ENCODE results near the gene LGR6. TPM values are rescaled to one million over a fixed set of nuclear protein-coding genes. Genes with fewer than 3 reads are reported as not detected.

The LGR6 gene
- total RNA-seq, 1 experiment from 2014 or later, result 1.0 TPM

DNA sequence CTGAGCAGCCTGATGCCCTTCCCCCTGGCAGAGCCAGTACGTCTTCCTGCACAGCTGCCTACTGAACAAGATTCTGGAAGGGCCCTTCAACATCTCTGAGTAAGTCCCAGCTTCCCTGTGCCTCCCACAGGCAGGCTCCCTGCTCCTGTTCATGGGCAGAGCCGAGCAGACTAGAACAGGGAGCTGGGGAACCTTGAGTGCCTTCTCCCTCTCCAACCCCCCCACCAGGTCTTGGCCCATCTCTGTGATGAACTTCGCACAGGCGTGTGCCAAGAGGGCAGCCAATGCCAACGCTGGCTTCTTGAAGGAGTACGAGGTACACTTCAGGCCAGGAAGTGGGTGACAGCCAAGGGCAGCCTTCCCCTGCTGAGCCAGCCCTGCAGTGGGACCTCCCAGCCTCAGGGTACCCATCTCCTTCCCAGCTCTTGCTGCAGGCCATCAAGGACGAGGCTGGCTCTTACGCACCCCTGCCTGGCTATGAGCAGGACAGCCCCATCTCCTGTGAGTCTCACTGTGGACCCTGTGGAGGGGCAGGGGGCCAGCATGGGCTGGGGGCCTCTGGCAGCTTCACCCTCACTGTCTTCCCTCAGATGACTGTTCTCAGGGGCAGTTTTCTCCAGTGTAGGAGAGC, 6.4 kb upstream of the LGR6 start:
- Histone ChIP-seq H3K79me2 (ENCODE audit: insufficient read depth, low read length) (no peaks in the 10 kb centered on the region), H2AFZ (ENCODE audit: low read length) (no peak overlapping the region), H3K18ac (ENCODE audit: insufficient read length, low read depth, low read length) (no peak overlapping the region), H2BK5ac (ENCODE audit: insufficient read length, low read length) (no peak overlapping the region), H2BK120ac (ENCODE audit: low read depth, low read length, poor library complexity, severe bottlenecking) (no peak overlapping the region), H3K27ac (ENCODE audit: insufficient read length, low read depth, low read length) (no peak overlapping the region), H3K9me3 (ENCODE audit: control insufficient read depth, low read depth, low read length) (no peaks in the 10 kb centered on the region), H3K14ac (ENCODE audit: insufficient read depth, low read length) (no peak overlapping the region), H2AK5ac (ENCODE audit: insufficient read length, low read length) (no peak overlapping the region), H4K5ac (ENCODE audit: insufficient read length, low read depth, low read length) (no peak overlapping the region), H4K20me1 (ENCODE audit: control insufficient read depth, insufficient read depth, insufficient read length) (no peaks in the 10 kb centered on the region), H3T11ph (ENCODE audit: low read length) (no peak overlapping the region), H3K9ac (ENCODE audit: extremely low read depth, insufficient read length, low read length) (no peak overlapping the region), H3K4me1 (ENCODE audit: insufficient read depth, low read length) (peaks cover 3% of the 10 kb centered on the region; the same call in 1 of the 2 replicates), H4K91ac (ENCODE audit: insufficient read length, low read depth, low read length) (no peak overlapping the region), H2BK12ac (ENCODE audit: insufficient read length, low read depth, low read length) (no peak overlapping the region), H3K79me1 (ENCODE audit: insufficient read depth, low read depth, low read length, poor library complexity, severe bottlenecking) (no peaks in the 10 kb centered on the region), H3K23me2 (ENCODE audit: insufficient read length, low read depth, low read length, poor library complexity, severe bottlenecking) (no peaks in the 10 kb centered on the region), H3K4ac (ENCODE audit: low read depth, low read length) (no peak overlapping the region), H2BK20ac (ENCODE audit: low read depth, low read length, poor library complexity, severe bottlenecking) (no peak overlapping the region), H3K23ac (ENCODE audit: insufficient read length, low read depth, low read length) (no peak overlapping the region), H4K8ac (replicated peaks; ENCODE audit: insufficient read length, low read depth, low read length) (no peak overlapping the region), H3K4me2 (ENCODE audit: insufficient read depth, insufficient read length, low read length) (no peak overlapping the region), H3K27me3 (ENCODE audit: insufficient read depth, low read length) (no peaks in the 10 kb centered on the region), H3K56ac (ENCODE audit: insufficient read length, low read depth, low read length) (no peak overlapping the region), H2BK15ac (ENCODE audit: low read depth, low read length) (no peak overlapping the region)
- DNase-seq, result no peak
- TF ChIP-seq, protein P1, sequence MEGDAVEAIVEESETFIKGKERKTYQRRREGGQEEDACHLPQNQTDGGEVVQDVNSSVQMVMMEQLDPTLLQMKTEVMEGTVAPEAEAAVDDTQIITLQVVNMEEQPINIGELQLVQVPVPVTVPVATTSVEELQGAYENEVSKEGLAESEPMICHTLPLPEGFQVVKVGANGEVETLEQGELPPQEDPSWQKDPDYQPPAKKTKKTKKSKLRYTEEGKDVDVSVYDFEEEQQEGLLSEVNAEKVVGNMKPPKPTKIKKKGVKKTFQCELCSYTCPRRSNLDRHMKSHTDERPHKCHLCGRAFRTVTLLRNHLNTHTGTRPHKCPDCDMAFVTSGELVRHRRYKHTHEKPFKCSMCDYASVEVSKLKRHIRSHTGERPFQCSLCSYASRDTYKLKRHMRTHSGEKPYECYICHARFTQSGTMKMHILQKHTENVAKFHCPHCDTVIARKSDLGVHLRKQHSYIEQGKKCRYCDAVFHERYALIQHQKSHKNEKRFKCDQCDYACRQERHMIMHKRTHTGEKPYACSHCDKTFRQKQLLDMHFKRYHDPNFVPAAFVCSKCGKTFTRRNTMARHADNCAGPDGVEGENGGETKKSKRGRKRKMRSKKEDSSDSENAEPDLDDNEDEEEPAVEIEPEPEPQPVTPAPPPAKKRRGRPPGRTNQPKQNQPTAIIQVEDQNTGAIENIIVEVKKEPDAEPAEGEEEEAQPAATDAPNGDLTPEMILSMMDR (conservative IDR thresholded peaks at IDR 0.05), result no peak
- Mint-ChIP-seq H3K27me3 (ENCODE audit: low read depth) (peaks cover 13% of the 10 kb centered on the region), H3K27ac (no peak overlapping the region), H3K9me3 (no peaks in the 10 kb centered on the region; a peak in 2 of 5 replicates), H3K36me3 (ENCODE audit: insufficient read depth in 1 of 3, low read depth in 3 of 3) (no peaks in the 10 kb centered on the region), H3K4me3 (no peak overlapping the region), H3K4me1 (peaks cover 15 to 24% of the 10 kb centered on the region in 2 experiments)
- no CpG with 5 or more reads among the region's 8 CpGs for WGBS (ENCODE audit: extremely low coverage, insufficient read length, low lambda C conversion rate)

Data from H9 (cell line).